Smooth muscle cell (in vitro differentiated cells): Measurements from ENCODE around the gene MAJIN. TPM values are rescaled to one million over a fixed set of nuclear protein-coding genes. Genes with fewer than 3 reads are reported as not detected.
A peak's percentile ranks its signal among the peaks of the same experiment; 100 is the strongest.

Experiments
- DNase-seq: peaks from one replicate; lab custom pipeline; 2025; ENCODE audit not compliant: unreplicated experiment; lab: John Stamatoyannopoulos, UW
- H2AFZ ChIP-seq: fragments of 200-600 bp; sonication (generic); 2 replicates; pipeline ENCODE4 v1.6.0; 2016; ENCODE audit warnings: antibody characterized with exemption, low read depth, mild to moderate bottlenecking
- H3F3A ChIP-seq: fragments of 200-600 bp; sonication (generic); 2 replicates; pipeline ENCODE4 v1.6.0; 2017; ENCODE audit warnings: antibody characterized with exemption, low read depth
- H3K27ac ChIP-seq: fragments of 200-600 bp; sonication (generic); 2 replicates; pipeline ENCODE4 v1.5.1; 2016; ENCODE audit warnings: low read depth, mild to moderate bottlenecking
- H3K27me3 ChIP-seq: fragments of 200-600 bp; sonication (generic); 2 replicates; pipeline ENCODE4 v1.6.1; 2016; ENCODE audit warnings: low read depth, mild to moderate bottlenecking
- H3K36me3 ChIP-seq: fragments of 200-600 bp; sonication (generic); 2 replicates; pipeline ENCODE4 v1.5.1; 2016; ENCODE audit warnings: low read depth
- H3K4me1 ChIP-seq: fragments of 200-600 bp; sonication (generic); 2 replicates; pipeline ENCODE4 v1.5.1; 2016; ENCODE audit warnings: low read depth
- H3K4me2 ChIP-seq: fragments of 200-600 bp; sonication (generic); 2 replicates; pipeline ENCODE4 v1.6.0; 2016; ENCODE audit warnings: mild to moderate bottlenecking
- H3K4me3 ChIP-seq: fragments of 200-600 bp; sonication (generic); 2 replicates; pipeline ENCODE4 v1.5.1; 2016; ENCODE audit warnings: mild to moderate bottlenecking
- H3K79me2 ChIP-seq: fragments of 200-600 bp; sonication (generic); 2 replicates; pipeline ENCODE4 v1.6.0; 2016; ENCODE audit warnings: low read depth, mild to moderate bottlenecking
- H3K9ac ChIP-seq: fragments of 200-600 bp; sonication (generic); 2 replicates; pipeline ENCODE4 v1.6.0; 2016; ENCODE audit warnings: low read depth
- H3K9me3 ChIP-seq: fragments of 200-600 bp; sonication (generic); replicated peaks from 2 replicates; pipeline ENCODE4 v1.5.1; 2016; ENCODE audit warnings: low read depth
- H4K20me1 ChIP-seq: fragments of 200-600 bp; sonication (generic); 2 replicates; pipeline ENCODE4 v1.6.0; 2016; ENCODE audit warnings: low read depth
- WGBS: methylation state at CpG from one replicate; pipeline ENCODE4 v1.1.7; 2016; ENCODE audit warnings: low lambda C conversion rate; 5-methylcytosine and 5-hydroxymethylcytosine counted together
- polyA plus RNA-seq: library from polyadenylated mRNA; unstranded; fragments of >200 nt; fragmentation: Nextera tagmentation; extraction: Ambion mirVana; gene quantifications from 2 replicates; pipeline ENCODE4 v1.2.1, GENCODE V29; 2016
- total RNA-seq: library from RNA; depleted of rRNA; stranded (reverse); fragments of >200 nt; gene quantifications from 2 replicates; pipeline ENCODE4 v1.2.3, GENCODE V29; 2014
- TF ChIP-seq, protein P1 (sequence below): fragments of 200-600 bp; sonication (generic); IDR thresholded peaks from 2 replicates; pipeline ENCODE4 v1.5.1; 2017; ENCODE audit warnings: borderline replicate concordance, mild to moderate bottlenecking, antibody characterized with exemption; ENCODE audit not compliant: insufficient read depth, poor library complexity, severe bottlenecking

Gene MAJIN, protein sequence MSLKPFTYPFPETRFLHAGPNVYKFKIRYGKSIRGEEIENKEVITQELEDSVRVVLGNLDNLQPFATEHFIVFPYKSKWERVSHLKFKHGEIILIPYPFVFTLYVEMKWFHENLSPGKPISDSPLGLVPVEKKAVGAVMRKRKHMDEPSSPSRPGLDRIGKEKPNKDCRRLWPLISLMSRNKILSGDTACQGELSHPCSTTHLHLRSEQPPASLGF
- total RNA-seq, result not detected in 2 replicates
- polyA plus RNA-seq, result not detected in 2 replicates

DNA sequence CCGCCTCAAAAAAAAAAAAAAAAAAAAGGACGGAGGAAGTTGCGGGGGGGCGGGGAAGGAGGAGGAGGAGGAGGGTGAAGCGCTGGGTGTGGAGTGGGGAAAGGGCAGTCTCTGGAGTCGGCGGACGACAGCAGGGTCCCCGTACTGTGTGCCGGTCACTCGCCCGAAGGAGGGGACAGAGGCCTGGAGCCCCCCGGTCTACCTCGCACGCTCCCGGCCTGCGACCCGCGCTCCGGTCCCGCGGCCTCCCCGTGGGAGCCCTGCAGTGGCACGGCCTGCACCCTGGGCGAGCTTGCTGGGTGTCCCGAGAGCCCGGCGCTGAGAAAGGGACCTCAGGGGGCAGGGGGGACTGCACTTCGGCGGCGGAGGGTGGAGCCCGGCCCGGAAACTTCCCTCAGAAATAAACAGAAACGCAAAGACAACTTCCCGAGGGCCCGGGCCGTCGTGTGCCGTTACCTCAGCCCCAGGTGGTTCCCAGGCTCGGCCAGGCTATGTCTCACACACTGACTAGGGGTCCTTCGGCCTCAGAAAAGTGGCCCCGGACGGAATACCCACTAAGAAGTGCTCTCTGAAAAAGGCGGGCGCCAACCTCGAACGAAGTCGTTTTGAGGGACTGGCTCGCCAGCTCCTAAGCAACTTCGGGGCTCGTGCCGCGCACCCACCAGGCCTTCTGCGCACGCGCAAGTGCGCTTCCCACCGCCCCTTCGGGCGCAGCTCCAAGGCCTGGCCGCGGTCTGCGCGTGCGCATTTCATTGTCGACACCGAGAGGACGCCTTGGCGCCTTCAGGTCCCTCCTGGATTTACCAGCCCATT, at the start of gene MAJIN:
MAJIN (minus strand) TSS at position 688 of the 813 bp plus-strand sequence. CDS start 12,703 bp downstream, outside the sequence.
- H3K4me2 ChIP-seq, result peak within 1 kb of the TSS; percentile 12
- H3K4me1 ChIP-seq, result no peaks in the 10 kb centered on the region
- no peak within 1 kb of the TSS for H3K4me3 ChIP-seq
- no peaks in the 10 kb centered on the region for H4K20me1 ChIP-seq
- 72% methylated on average over 65 of the region's 69 CpGs for WGBS
- H3K9me3 ChIP-seq, result no peaks in the 10 kb centered on the region
- no peak within 1 kb of the TSS for H2AFZ ChIP-seq
- no peaks in the 10 kb centered on the region for H3K27me3 ChIP-seq
- TF ChIP-seq, protein P1, sequence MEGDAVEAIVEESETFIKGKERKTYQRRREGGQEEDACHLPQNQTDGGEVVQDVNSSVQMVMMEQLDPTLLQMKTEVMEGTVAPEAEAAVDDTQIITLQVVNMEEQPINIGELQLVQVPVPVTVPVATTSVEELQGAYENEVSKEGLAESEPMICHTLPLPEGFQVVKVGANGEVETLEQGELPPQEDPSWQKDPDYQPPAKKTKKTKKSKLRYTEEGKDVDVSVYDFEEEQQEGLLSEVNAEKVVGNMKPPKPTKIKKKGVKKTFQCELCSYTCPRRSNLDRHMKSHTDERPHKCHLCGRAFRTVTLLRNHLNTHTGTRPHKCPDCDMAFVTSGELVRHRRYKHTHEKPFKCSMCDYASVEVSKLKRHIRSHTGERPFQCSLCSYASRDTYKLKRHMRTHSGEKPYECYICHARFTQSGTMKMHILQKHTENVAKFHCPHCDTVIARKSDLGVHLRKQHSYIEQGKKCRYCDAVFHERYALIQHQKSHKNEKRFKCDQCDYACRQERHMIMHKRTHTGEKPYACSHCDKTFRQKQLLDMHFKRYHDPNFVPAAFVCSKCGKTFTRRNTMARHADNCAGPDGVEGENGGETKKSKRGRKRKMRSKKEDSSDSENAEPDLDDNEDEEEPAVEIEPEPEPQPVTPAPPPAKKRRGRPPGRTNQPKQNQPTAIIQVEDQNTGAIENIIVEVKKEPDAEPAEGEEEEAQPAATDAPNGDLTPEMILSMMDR, result no peak
- H3K9ac ChIP-seq, result no peak within 1 kb of the TSS
- H3F3A ChIP-seq, result peaks cover 3% of the 10 kb centered on the region
- no peaks in the 10 kb centered on the region for H3K79me2 ChIP-seq
- no peak for DNase-seq
- no peak within 1 kb of the TSS for H3K27ac ChIP-seq
- H3K36me3 ChIP-seq, result no peaks in the 10 kb centered on the region

DNA sequence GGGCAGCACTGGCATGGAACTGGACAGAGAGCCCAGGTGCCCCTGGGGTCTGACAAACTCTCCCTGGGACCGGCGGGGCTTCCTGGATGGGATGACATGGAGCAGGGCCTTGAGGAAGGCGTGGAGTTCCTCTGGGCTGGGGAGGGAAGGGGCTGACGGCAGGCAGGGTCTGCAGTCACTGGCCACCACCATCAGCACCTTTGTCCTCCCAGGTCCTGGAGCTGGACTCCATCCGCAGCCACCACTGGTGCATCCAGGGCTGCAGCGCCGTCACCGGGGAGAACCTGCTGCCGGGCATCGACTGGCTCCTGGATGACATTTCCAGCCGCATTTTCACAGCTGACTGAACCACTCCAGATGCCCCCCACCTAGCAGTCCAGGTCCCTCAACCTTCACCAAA, 49.6 kb upstream of the MAJIN start:
- no peak overlapping the region for H3K4me3 ChIP-seq
- no peaks in the 10 kb centered on the region for H3K27me3 ChIP-seq
- H4K20me1 ChIP-seq, result no peaks in the 10 kb centered on the region
- no peak overlapping the region for H3K9ac ChIP-seq
- H3K4me1 ChIP-seq, result no peaks in the 10 kb centered on the region
- 96% methylated on average over 11 of the region's 11 CpGs for WGBS
- no peaks in the 10 kb centered on the region for H3F3A ChIP-seq
- H3K36me3 ChIP-seq, result no peaks in the 10 kb centered on the region
- DNase-seq, result no peak
- no peak overlapping the region for H3K4me2 ChIP-seq
- H2AFZ ChIP-seq, result no peak overlapping the region
- H3K27ac ChIP-seq, result no peak overlapping the region
- H3K79me2 ChIP-seq, result no peaks in the 10 kb centered on the region
- TF ChIP-seq, protein P1, result no peak
- H3K9me3 ChIP-seq, result no peaks in the 10 kb centered on the region

DNA sequence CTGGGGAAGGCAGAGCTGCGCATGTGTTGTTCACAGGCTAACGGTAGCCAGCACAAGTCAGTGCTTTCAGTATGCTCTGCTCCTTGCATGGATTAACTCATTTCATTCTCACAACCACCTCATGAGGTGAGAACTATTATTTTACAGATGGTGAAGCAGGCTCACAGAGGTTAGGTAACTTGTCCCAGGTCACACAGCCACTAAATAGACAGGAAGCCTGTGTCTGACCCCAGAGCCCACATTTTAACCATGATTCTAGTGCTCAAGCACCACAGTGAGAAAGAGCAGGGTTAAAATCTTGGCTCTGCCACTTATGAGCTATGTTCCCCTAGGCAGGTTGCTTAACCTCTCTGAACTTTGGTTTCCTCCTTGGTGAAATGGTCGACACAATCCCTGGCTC, 49.1 kb upstream of the MAJIN start:
- Histone ChIP-seq H3K27ac (no peak overlapping the region), H3K79me2 (no peaks in the 10 kb centered on the region), H3F3A (no peaks in the 10 kb centered on the region), H3K4me1 (no peaks in the 10 kb centered on the region), H3K27me3 (no peaks in the 10 kb centered on the region), H3K4me2 (no peak overlapping the region), H3K36me3 (no peaks in the 10 kb centered on the region), H2AFZ (no peak overlapping the region), H3K4me3 (no peak overlapping the region), H4K20me1 (no peaks in the 10 kb centered on the region), H3K9me3 (no peaks in the 10 kb centered on the region), H3K9ac (no peak overlapping the region)
- TF ChIP-seq, protein P1, result no peak
- no peak for DNase-seq
- WGBS, result 99% methylated on average over 3 of the region's 3 CpGs
